ENCODE measurements around the gene POU6F2. TPM values are rescaled to one million over a fixed set of nuclear protein-coding genes. Genes with fewer than 3 reads are reported as not detected.

The POU6F2 gene
- total and polyA plus RNA-seq, 2 donors (not counting 1 experiment from before 2014, with no cell fraction given), result under 0.01 TPM; not detected in 1

- Histone ChIP-seq H2AFZ (ENCODE audit: low read length) (no peak overlapping the region), H3K27me3 (ENCODE audit: control insufficient read depth, insufficient read depth, low read length) (no peaks in the 10 kb centered on the region), H3K27ac (ENCODE audit: insufficient read depth, low read length) (no peak overlapping the region), H3K4me1 (ENCODE audit: control insufficient read depth, extremely low read depth, insufficient read depth, low read length) (no peaks in the 10 kb centered on the region), H3K79me2 (ENCODE audit: control insufficient read depth, insufficient read depth, low read length) (no peaks in the 10 kb centered on the region), H3K9me3 (ENCODE audit: control insufficient read depth, insufficient read depth, low read depth, low read length) (no peaks in the 10 kb centered on the region), H3K36me3 (ENCODE audit: control insufficient read depth, insufficient read depth, low read length) (no peaks in the 10 kb centered on the region), H3K9ac (ENCODE audit: insufficient read depth, low read length) (no peak overlapping the region), H3K4me2 (ENCODE audit: extremely low read depth, insufficient read depth, low read length) (no peak overlapping the region), H4K20me1 (ENCODE audit: control insufficient read depth, extremely low read depth, insufficient read depth, low read length) (no peaks in the 10 kb centered on the region), H3K4me3 (replicated peaks in 1 of 4; ENCODE audit: control extremely low read depth in 1 of 4, insufficient read depth in 1 of 4, low read depth in 3 of 4, low read length in 4 of 4) (no peak overlapping the region)
- no peak for TF ChIP-seq EZH2 (IDR thresholded peaks at IDR 0.05; ENCODE audit: low read length, missing control alignments)
- TF ChIP-seq CTCF (conservative IDR thresholded peaks at IDR 0.05 in 1 of 2, IDR thresholded peaks at IDR 0.05 in 1 of 2; ENCODE audit: low read depth in 1 of 2, low read length in 2 of 2), result no peak
- DNase-seq (ENCODE audit: low read depth in 2 of 2), result no peak
These were observed 315.5 kb downstream of the POU6F2 start for GRCh38 chr7:39293056-39293823.

- H4K20me1 ChIP-seq (ENCODE audit: control insufficient read depth, extremely low read depth, insufficient read depth, low read length), result no peaks in the 10 kb centered on the region
- H3K27me3 ChIP-seq (ENCODE audit: control insufficient read depth, insufficient read depth, low read length), result no peaks in the 10 kb centered on the region
- no peak overlapping the region for H3K4me2 ChIP-seq (ENCODE audit: extremely low read depth, insufficient read depth, low read length)
- no peak overlapping the region for H3K9ac ChIP-seq (ENCODE audit: insufficient read depth, low read length)
- H3K4me3 ChIP-seq (replicated peaks in 1 of 4; ENCODE audit: control extremely low read depth in 1 of 4, insufficient read depth in 1 of 4, low read depth in 3 of 4, low read length in 4 of 4), result no peak overlapping the region
- TF ChIP-seq EZH2 (IDR thresholded peaks at IDR 0.05; ENCODE audit: low read length, missing control alignments) (no peak), CTCF (conservative IDR thresholded peaks at IDR 0.05 in 1 of 2, IDR thresholded peaks at IDR 0.05 in 1 of 2; ENCODE audit: low read depth in 1 of 2, low read length in 2 of 2) (no peak)
- H3K27ac ChIP-seq (ENCODE audit: insufficient read depth, low read length), result no peak overlapping the region
- no peaks in the 10 kb centered on the region for H3K79me2 ChIP-seq (ENCODE audit: control insufficient read depth, insufficient read depth, low read length)
- no peak overlapping the region for H2AFZ ChIP-seq (ENCODE audit: low read length)
- no peaks in the 10 kb centered on the region for H3K36me3 ChIP-seq (ENCODE audit: control insufficient read depth, insufficient read depth, low read length)
- no peak for DNase-seq (ENCODE audit: low read depth in 2 of 2)
- no peaks in the 10 kb centered on the region for H3K9me3 ChIP-seq (ENCODE audit: control insufficient read depth, insufficient read depth, low read depth, low read length)
- no peaks in the 10 kb centered on the region for H3K4me1 ChIP-seq (ENCODE audit: control insufficient read depth, extremely low read depth, insufficient read depth, low read length)
These were observed 316.3 kb downstream of the POU6F2 start for GRCh38 chr7:39294022-39294421.

DNA sequence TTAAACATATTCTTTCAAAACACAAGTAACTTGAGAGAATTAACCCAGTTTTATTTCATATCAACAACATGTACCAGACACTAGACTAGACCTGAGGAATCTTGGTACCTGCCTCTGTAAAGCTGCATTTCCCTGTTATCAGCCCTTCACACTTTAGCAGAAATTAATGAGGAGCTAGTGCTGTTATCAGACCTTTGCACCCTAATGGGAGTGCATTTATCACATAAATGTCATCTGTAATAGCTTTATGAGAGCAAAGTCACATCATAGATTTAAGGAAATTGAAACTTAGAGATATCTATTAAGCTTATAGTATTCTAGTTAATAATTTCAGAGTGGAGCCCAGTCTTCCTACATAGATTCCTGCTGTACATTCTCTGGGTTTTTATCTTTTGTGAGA lies 318.1 kb downstream of the POU6F2 start:
- H3K9ac ChIP-seq (ENCODE audit: insufficient read depth, low read length), result no peak overlapping the region
- no peak overlapping the region for H3K27ac ChIP-seq (ENCODE audit: insufficient read depth, low read length)
- H4K20me1 ChIP-seq (ENCODE audit: control insufficient read depth, extremely low read depth, insufficient read depth, low read length), result no peaks in the 10 kb centered on the region
- no peaks in the 10 kb centered on the region for H3K27me3 ChIP-seq (ENCODE audit: control insufficient read depth, insufficient read depth, low read length)
- H3K4me2 ChIP-seq (ENCODE audit: extremely low read depth, insufficient read depth, low read length), result no peak overlapping the region
- H3K4me1 ChIP-seq (ENCODE audit: control insufficient read depth, extremely low read depth, insufficient read depth, low read length), result no peaks in the 10 kb centered on the region
- H2AFZ ChIP-seq (ENCODE audit: low read length), result no peak overlapping the region
- DNase-seq (ENCODE audit: low read depth in 2 of 2), result no peak
- no peaks in the 10 kb centered on the region for H3K36me3 ChIP-seq (ENCODE audit: control insufficient read depth, insufficient read depth, low read length)
- no peaks in the 10 kb centered on the region for H3K79me2 ChIP-seq (ENCODE audit: control insufficient read depth, insufficient read depth, low read length)
- TF ChIP-seq EZH2 (IDR thresholded peaks at IDR 0.05; ENCODE audit: low read length, missing control alignments) (no peak), CTCF (conservative IDR thresholded peaks at IDR 0.05 in 1 of 2, IDR thresholded peaks at IDR 0.05 in 1 of 2; ENCODE audit: low read depth in 1 of 2, low read length in 2 of 2) (no peak)
- no peaks in the 10 kb centered on the region for H3K9me3 ChIP-seq (ENCODE audit: control insufficient read depth, insufficient read depth, low read depth, low read length)
- H3K4me3 ChIP-seq (replicated peaks in 1 of 4; ENCODE audit: control extremely low read depth in 1 of 4, insufficient read depth in 1 of 4, low read depth in 3 of 4, low read length in 4 of 4), result no peak overlapping the region

All from fibroblast of lung (primary cell).